ENCODE measurements around the gene FOXC1. TPM values are rescaled to one million over a fixed set of nuclear protein-coding genes. Genes with fewer than 3 reads are reported as not detected.

The FOXC1 gene
- total RNA-seq, result not detected

GRCh38 chr6:1609648-1610496, at the start of gene FOXC1:
TSS of gene FOXC1 (plus strand) at chr6:1609915. CDS start at chr6:1610446, 531 bp downstream.
- Mint-ChIP-seq H3K27ac (no peak within 1 kb of the TSS), H3K36me3 (ENCODE audit: low read depth) (no peaks in the 10 kb centered on the region), H3K27me3 (ENCODE audit: low read depth) (peaks cover 63% of the 10 kb centered on the region), H3K4me3 (peak within 1 kb of the TSS; percentile 65), H3K9me3 (no peaks in the 10 kb centered on the region), H3K4me1 (ENCODE audit: low read depth) (peaks cover 48% of the 10 kb centered on the region)
- intact Hi-C loops (cut with micrococcal nuclease), result loop anchor here (5.0 kb wide), 3 partner anchors 162 to 1452 kb away; no protein-coding TSS in a partner anchor
- peak; percentile 57 for DNase-seq
- CTCF ChIA-PET, result interaction anchor here (1.0 kb wide), 1 partner anchor 494 kb away, joined by 4 read pairs; no protein-coding TSS in a partner anchor

- Mint-ChIP-seq H3K27ac (no peak overlapping the region), H3K36me3 (ENCODE audit: low read depth) (no peaks in the 10 kb centered on the region), H3K4me3 (no peak overlapping the region), H3K9me3 (no peaks in the 10 kb centered on the region), H3K4me1 (ENCODE audit: low read depth) (no peaks in the 10 kb centered on the region), H3K27me3 (ENCODE audit: low read depth) (peaks cover 8% of the 10 kb centered on the region)
- DNase-seq, result no peak
- CTCF ChIA-PET, result interaction anchor here (0.9 to 1.2 kb wide), 2 partner anchors 35 to 38 kb away, joined by 4 read pairs; no protein-coding TSS in a partner anchor
- intact Hi-C loops (cut with micrococcal nuclease), result no loop called here
Measured at GRCh38 chr6:1560281-1561058, 49.2 kb upstream of the FOXC1 start.

DNA sequence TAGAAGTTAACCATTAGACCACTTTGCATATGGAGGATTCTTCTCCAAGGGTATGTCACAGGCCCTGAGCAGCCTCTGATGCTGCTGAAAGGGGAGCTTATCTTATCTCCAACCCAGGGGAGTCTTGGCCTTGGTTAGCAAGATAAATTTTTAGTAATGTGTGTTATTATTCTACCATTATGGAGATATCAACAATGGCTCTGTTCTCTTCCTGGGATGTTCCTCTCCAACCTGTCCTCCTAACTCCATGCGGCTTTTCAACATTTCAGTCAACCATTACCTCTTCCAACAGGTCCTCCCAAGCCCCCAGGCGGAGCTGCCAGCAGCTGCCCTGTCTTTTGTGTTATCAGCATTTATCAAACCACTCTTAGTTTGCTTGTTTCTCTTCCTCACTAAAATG, 48.4 kb upstream of the FOXC1 start:
- H3K9me3 Mint-ChIP-seq, result no peaks in the 10 kb centered on the region
- H3K4me3 Mint-ChIP-seq, result no peak overlapping the region
- H3K36me3 Mint-ChIP-seq (ENCODE audit: low read depth), result no peaks in the 10 kb centered on the region
- no peak overlapping the region for H3K27ac Mint-ChIP-seq
- DNase-seq, result no peak
- H3K4me1 Mint-ChIP-seq (ENCODE audit: low read depth), result no peaks in the 10 kb centered on the region
- peaks cover 3% of the 10 kb centered on the region for H3K27me3 Mint-ChIP-seq (ENCODE audit: low read depth)
- intact Hi-C loops (cut with micrococcal nuclease), result no loop called here
- CTCF ChIA-PET, result interaction anchor here (0.9 kb wide), 1 partner anchor 35 kb away, joined by 4 read pairs; no protein-coding TSS in a partner anchor

DNA sequence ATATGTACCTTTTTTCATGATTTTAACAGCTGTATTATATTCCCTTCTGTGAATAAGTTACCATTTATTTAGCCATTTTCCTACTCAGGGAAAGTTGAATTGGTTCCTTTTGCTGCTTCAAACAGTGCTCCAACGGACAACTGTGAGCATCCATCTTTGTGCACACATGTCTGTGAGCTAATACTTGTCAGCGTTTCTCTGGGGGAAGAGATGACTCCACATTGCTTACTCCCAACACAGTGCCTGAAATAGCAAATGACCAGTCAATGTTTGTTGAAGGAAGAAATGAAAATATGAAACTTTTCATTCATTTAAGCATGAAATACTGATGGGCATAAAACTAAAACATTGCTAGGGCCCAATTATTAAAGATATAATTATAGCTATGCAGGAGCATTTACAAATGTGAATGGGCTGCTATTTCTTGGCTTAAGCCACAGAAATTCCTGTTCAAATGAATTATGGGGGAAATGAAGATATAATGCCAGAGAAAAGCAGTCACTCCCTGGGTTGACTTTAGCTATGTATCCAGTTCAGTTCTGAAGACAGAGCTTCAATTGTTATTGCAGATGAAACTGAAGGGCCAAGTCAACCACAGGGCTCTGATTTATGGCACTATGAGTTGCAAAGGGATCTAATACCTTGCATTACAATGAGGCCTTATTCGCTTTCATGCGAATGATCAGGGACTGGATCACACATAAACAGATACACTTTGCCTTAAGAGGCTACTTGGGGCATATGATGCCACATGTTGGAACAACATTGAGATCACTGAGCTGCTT, 47.4 kb upstream of the FOXC1 start:
- CTCF ChIA-PET, result interaction anchor here (0.9 kb wide), 1 partner anchor 1072 kb away, joined by 4 read pairs; no protein-coding TSS in a partner anchor
- H3K27ac Mint-ChIP-seq, result no peak overlapping the region
- DNase-seq, result no peak
- H3K9me3 Mint-ChIP-seq, result no peaks in the 10 kb centered on the region
- H3K4me1 Mint-ChIP-seq (ENCODE audit: low read depth), result no peaks in the 10 kb centered on the region
- intact Hi-C loops (cut with micrococcal nuclease), result no loop called here
- no peak overlapping the region for H3K4me3 Mint-ChIP-seq
- H3K27me3 Mint-ChIP-seq (ENCODE audit: low read depth), result peaks cover 2% of the 10 kb centered on the region
- H3K36me3 Mint-ChIP-seq (ENCODE audit: low read depth), result no peaks in the 10 kb centered on the region

GRCh38 chr6:1569377-1569776, 40.3 kb upstream of the FOXC1 start:
- CTCF ChIA-PET, result no interaction called here
- no peak overlapping the region for H3K27ac Mint-ChIP-seq
- H3K9me3 Mint-ChIP-seq, result peaks cover 13% of the 10 kb centered on the region
- H3K27me3 Mint-ChIP-seq (ENCODE audit: low read depth), result peaks cover 2% of the 10 kb centered on the region
- no peak overlapping the region for H3K4me3 Mint-ChIP-seq
- H3K36me3 Mint-ChIP-seq (ENCODE audit: low read depth), result peaks cover 4% of the 10 kb centered on the region
- intact Hi-C loops (cut with micrococcal nuclease), result no loop called here
- H3K4me1 Mint-ChIP-seq (ENCODE audit: low read depth), result no peaks in the 10 kb centered on the region
- DNase-seq, result no peak

- CTCF ChIA-PET, result no interaction called here
- peaks cover 13% of the 10 kb centered on the region for H3K9me3 Mint-ChIP-seq
- no peak overlapping the region for H3K4me3 Mint-ChIP-seq
- H3K27ac Mint-ChIP-seq, result no peak overlapping the region
- H3K36me3 Mint-ChIP-seq (ENCODE audit: low read depth), result peaks cover 4% of the 10 kb centered on the region
- H3K27me3 Mint-ChIP-seq (ENCODE audit: low read depth), result peaks cover 2% of the 10 kb centered on the region
- intact Hi-C loops (cut with micrococcal nuclease), result no loop called here
- no peak for DNase-seq
- H3K4me1 Mint-ChIP-seq (ENCODE audit: low read depth), result no peaks in the 10 kb centered on the region
Measured at GRCh38 chr6:1570848-1571247, 38.9 kb upstream of the FOXC1 start.

- CTCF ChIA-PET, result interaction anchor here (1.2 to 2.0 kb wide), 2 partner anchors 24 to 49 kb away, joined by 4 to 9 read pairs; no protein-coding TSS in a partner anchor
- DNase-seq, result no peak
- Mint-ChIP-seq H3K27ac (no peak overlapping the region), H3K4me3 (no peak overlapping the region), H3K4me1 (ENCODE audit: low read depth) (no peaks in the 10 kb centered on the region), H3K27me3 (ENCODE audit: low read depth) (peaks cover 2% of the 10 kb centered on the region), H3K36me3 (ENCODE audit: low read depth) (peaks cover 4% of the 10 kb centered on the region), H3K9me3 (peaks cover 13% of the 10 kb centered on the region)
- intact Hi-C loops (cut with micrococcal nuclease), result no loop called here
Measured at GRCh38 chr6:1572892-1573291, 36.8 kb upstream of the FOXC1 start.

DNA sequence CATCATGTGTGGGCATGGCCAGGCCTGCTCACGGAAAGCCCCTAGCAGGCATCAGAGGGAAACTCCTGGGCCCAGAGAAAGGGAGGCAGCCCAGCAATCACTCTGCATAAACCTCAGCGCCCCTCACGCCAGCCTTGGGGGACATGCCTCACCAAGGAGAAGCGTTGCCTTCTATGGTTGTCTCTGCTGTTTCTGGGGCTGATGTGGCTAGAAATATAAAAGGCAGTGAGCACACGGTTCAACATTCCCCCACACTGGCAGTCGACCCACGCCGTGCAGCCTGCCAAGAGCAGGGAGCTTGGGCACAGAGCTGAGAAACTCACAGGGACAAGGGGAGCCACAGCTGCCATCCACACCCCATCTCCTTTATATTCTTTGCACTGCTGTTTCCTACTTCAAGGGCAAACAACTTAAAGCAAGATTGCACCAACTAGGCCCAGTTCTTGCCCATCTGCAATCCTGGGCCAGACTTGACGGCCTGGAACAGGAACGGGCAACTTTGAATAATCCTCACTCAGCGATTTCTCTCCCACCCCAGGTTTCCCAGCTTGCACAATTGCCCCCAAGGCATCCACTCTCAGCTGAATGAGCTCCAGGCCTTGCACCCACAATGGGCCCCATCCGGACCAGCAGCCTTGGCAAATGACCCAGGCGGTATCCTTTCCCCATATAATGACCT, 35.5 kb upstream of the FOXC1 start:
- peaks cover 4% of the 10 kb centered on the region for H3K36me3 Mint-ChIP-seq (ENCODE audit: low read depth)
- no peak overlapping the region for H3K27ac Mint-ChIP-seq

GRCh38 chr6:1574890-1575209, 34.9 kb upstream of the FOXC1 start:
- Mint-ChIP-seq H3K4me3 (no peak overlapping the region), H3K4me1 (ENCODE audit: low read depth) (no peaks in the 10 kb centered on the region), H3K36me3 (ENCODE audit: low read depth) (peaks cover 4% of the 10 kb centered on the region), H3K9me3 (peaks cover 13% of the 10 kb centered on the region), H3K27me3 (ENCODE audit: low read depth) (peaks cover 2% of the 10 kb centered on the region), H3K27ac (no peak overlapping the region)
- intact Hi-C loops (cut with micrococcal nuclease), result no loop called here
- CTCF ChIA-PET, result interaction anchor here (1.0 kb wide), 2 partner anchors 22 to 23 kb away, joined by 3 read pairs; no protein-coding TSS in a partner anchor
- DNase-seq, result no peak

More for the DNA sequence above, 35.5 kb upstream of the FOXC1 start:
- Mint-ChIP-seq H3K9me3 (peaks cover 13% of the 10 kb centered on the region), H3K4me3 (no peak overlapping the region), H3K27me3 (ENCODE audit: low read depth) (peaks cover 2% of the 10 kb centered on the region), H3K4me1 (ENCODE audit: low read depth) (no peaks in the 10 kb centered on the region)
- CTCF ChIA-PET, result interaction anchor here (1.0 kb wide), 2 partner anchors 22 to 24 kb away, joined by 3 read pairs; no protein-coding TSS in a partner anchor
- intact Hi-C loops (cut with micrococcal nuclease), result no loop called here
- DNase-seq, result no peak

- Mint-ChIP-seq H3K36me3 (ENCODE audit: low read depth) (peaks cover 4% of the 10 kb centered on the region), H3K9me3 (peaks cover 10% of the 10 kb centered on the region), H3K4me1 (ENCODE audit: low read depth) (no peaks in the 10 kb centered on the region), H3K27me3 (ENCODE audit: low read depth) (peaks cover 2% of the 10 kb centered on the region), H3K4me3 (no peak overlapping the region), H3K27ac (no peak overlapping the region)
- CTCF ChIA-PET, result interaction anchor here (1.0 kb wide), 2 partner anchors 22 to 23 kb away, joined by 3 read pairs; no protein-coding TSS in a partner anchor
- intact Hi-C loops (cut with micrococcal nuclease), result no loop called here
- DNase-seq, result no peak
Measured at GRCh38 chr6:1575210-1576041, 34.3 kb upstream of the FOXC1 start.

DNA sequence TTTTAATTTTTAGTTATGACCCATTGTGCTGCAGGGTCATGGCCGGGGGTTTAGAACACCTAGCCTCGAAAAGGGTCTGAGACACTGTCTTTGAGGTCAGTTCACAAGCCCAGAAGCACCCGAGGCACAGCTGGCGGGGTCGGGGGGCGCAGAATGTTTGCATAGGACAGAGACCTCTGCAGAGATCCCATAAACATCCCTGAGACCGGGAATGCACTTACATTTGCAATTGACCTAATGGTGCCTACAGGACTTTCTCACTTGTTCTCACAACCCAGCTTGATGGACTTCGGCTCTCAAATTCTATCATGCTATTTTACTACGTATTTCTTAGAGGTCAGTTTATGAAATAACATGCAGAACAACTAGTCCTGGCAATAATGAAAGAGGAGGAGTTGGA, 33.5 kb upstream of the FOXC1 start:
- Mint-ChIP-seq H3K27ac (no peak overlapping the region), H3K4me1 (ENCODE audit: low read depth) (no peaks in the 10 kb centered on the region), H3K4me3 (no peak overlapping the region), H3K36me3 (ENCODE audit: low read depth) (peaks cover under 1% of the 10 kb centered on the region), H3K27me3 (ENCODE audit: low read depth) (peaks cover 2% of the 10 kb centered on the region), H3K9me3 (peaks cover 2% of the 10 kb centered on the region)
- no peak for DNase-seq
- CTCF ChIA-PET, result no interaction called here
- intact Hi-C loops (cut with micrococcal nuclease), result no loop called here
